A673 (cell line): ENCODE data around the gene EDNRA.

Source experiments
- CTCF ChIP-seq: fragments of 300-800, 200-600 bp; sonication (generic); conservative IDR thresholded peaks from 2 replicates; pipeline ENCODE4 v1.5.1; 2017; ENCODE audit warnings: low read depth, mild to moderate bottlenecking, antibody characterized with exemption, low read length, moderate library complexity, mixed read lengths
- EZH2 ChIP-seq: fragments of 200-600 bp; sonication (generic); IDR thresholded peaks from 2 replicates; pipeline ENCODE4 v1.6.1; 2017; ENCODE audit warnings: borderline replicate concordance, low read depth, mild to moderate bottlenecking, mixed read lengths, antibody characterized with exemption, low read length; ENCODE audit not compliant: poor library complexity, severe bottlenecking

- TF ChIP-seq EZH2 (no peak), CTCF (no peak)
These were observed 47.2 kb downstream of the EDNRA start for GRCh38 chr4:147528054-147528453.
